NCI-H69 (cell line): ENCODE data around the gene TEX2.
A peak's percentile ranks its signal among the peaks of the same experiment; 100 is the strongest.
"Not testable (repeated sequence)": the region's sequence is repeated elsewhere in the genome, so short reads cannot be mapped to it uniquely, and the experiment has no call there.

ENCODE experiments used
- DNase-seq: peaks from one replicate; lab custom pipeline; 2025; lab: John Stamatoyannopoulos, UW

Gene TEX2

GRCh38 chr17:64236827-64237403, 26.1 kb downstream of the TEX2 start:
- no peak for DNase-seq

GRCh38 chr17:64234961-64235360, 28.1 kb downstream of the TEX2 start:
- DNase-seq: no peak

- no peak for DNase-seq
These were observed 30.4 kb downstream of the TEX2 start for GRCh38 chr17:64232466-64233262.

- DNase-seq: no peak
These were observed 31.4 kb downstream of the TEX2 start for GRCh38 chr17:64231567-64232141.

- DNase-seq: no peak
These were observed 32.2 kb downstream of the TEX2 start for GRCh38 chr17:64230791-64231408.

GRCh38 chr17:64229815-64230728, 33.0 kb downstream of the TEX2 start:
- DNase-seq: no peak

GRCh38 chr17:64226132-64226531, 36.9 kb downstream of the TEX2 start:
- DNase-seq: no peak

- no peak for DNase-seq
These were observed 37.6 kb downstream of the TEX2 start for GRCh38 chr17:64225410-64225809.

GRCh38 chr17:64223931-64224629, 39.0 kb downstream of the TEX2 start:
- peak; percentile 26 for DNase-seq

- peak; percentile 64 for DNase-seq
These were observed 39.8 kb downstream of the TEX2 start for GRCh38 chr17:64223283-64223682.

- no peak for DNase-seq
These were observed 41.4 kb downstream of the TEX2 start for GRCh38 chr17:64221679-64222078.

- not testable (repeated sequence) for DNase-seq
These were observed 42.5 kb downstream of the TEX2 start for GRCh38 chr17:64220604-64221003.

- DNase-seq: no peak
These were observed 43.5 kb downstream of the TEX2 start for GRCh38 chr17:64219571-64219970.

- DNase-seq: no peak
These were observed 45.0 kb downstream of the TEX2 start for GRCh38 chr17:64218066-64218465.

GRCh38 chr17:64217249-64217691, 45.8 kb downstream of the TEX2 start:
- DNase-seq: peak; percentile 30

GRCh38 chr17:64216338-64217248, 46.5 kb downstream of the TEX2 start:
- peak; percentile 66 for DNase-seq

- DNase-seq: no peak
These were observed 47.1 kb downstream of the TEX2 start for GRCh38 chr17:64216000-64216337.

GRCh38 chr17:64214950-64215349, 48.1 kb downstream of the TEX2 start:
- peak; percentile 58 for DNase-seq

GRCh38 chr17:64213995-64214811, 48.9 kb downstream of the TEX2 start:
- DNase-seq: peak; percentile 93
